ENCODE measurements around the gene TDRD1.

Gene TDRD1

GRCh38 chr10:114272696-114273095 is 93.5 kb downstream of the TDRD1 start:
- no peak for TF ChIP-seq CTCF (IDR thresholded peaks at IDR 0.05; ENCODE audit: borderline replicate concordance, insufficient read depth, low read depth, low read length)
- no peak overlapping the region for H3K4me3 ChIP-seq (ENCODE audit: low read depth, low read length)

- TF ChIP-seq CTCF (IDR thresholded peaks at IDR 0.05; ENCODE audit: borderline replicate concordance, insufficient read depth, low read depth, low read length), result no peak
These were observed 94.8 kb downstream of the TDRD1 start for GRCh38 chr10:114273910-114274309.

GRCh38 chr10:114274616-114275453 is 95.7 kb downstream of the TDRD1 start:
- TF ChIP-seq CTCF (IDR thresholded peaks at IDR 0.05; ENCODE audit: borderline replicate concordance, insufficient read depth, low read depth, low read length), result no peak
- H3K4me3 ChIP-seq (ENCODE audit: low read depth, low read length), result no peak overlapping the region

More at GRCh38 chr10:114273910-114274309, 94.8 kb downstream of the TDRD1 start:
- H3K4me3 ChIP-seq (ENCODE audit: low read depth, low read length), result no peak overlapping the region

DNA sequence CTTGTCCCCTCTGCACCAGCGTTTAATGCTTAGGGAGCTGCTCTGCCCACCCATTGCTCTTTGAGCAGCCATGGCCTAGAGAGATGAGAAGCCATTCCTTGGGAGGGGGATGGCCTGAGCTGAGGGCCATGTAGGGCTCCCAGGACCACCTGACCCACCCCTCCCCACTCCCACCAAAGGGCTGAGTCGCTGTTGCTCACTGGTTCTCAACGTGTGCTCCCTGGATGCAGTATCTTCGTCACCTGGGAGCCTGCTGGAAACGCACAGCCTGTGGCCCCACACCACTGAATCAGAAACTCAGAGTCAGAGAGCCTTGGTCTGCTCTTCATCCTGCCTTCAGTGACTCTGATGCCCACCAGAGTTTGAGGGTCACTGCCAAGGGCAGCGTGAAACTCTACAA is 96.9 kb downstream of the TDRD1 start:
- TF ChIP-seq CTCF (IDR thresholded peaks at IDR 0.05; ENCODE audit: borderline replicate concordance, insufficient read depth, low read depth, low read length), result no peak
- no peak overlapping the region for H3K4me3 ChIP-seq (ENCODE audit: low read depth, low read length)

GRCh38 chr10:114276671-114277070 is 97.5 kb downstream of the TDRD1 start:
- no peak overlapping the region for H3K4me3 ChIP-seq (ENCODE audit: low read depth, low read length)
- TF ChIP-seq CTCF (IDR thresholded peaks at IDR 0.05; ENCODE audit: borderline replicate concordance, insufficient read depth, low read depth, low read length), result no peak

- no peak for TF ChIP-seq CTCF (IDR thresholded peaks at IDR 0.05; ENCODE audit: borderline replicate concordance, insufficient read depth, low read depth, low read length)
- H3K4me3 ChIP-seq (ENCODE audit: low read depth, low read length), result no peak overlapping the region
These were observed 99.2 kb downstream of the TDRD1 start for GRCh38 chr10:114278140-114278883.

- H3K4me3 ChIP-seq (ENCODE audit: low read depth, low read length), result no peak overlapping the region
- no peak for TF ChIP-seq CTCF (IDR thresholded peaks at IDR 0.05; ENCODE audit: borderline replicate concordance, insufficient read depth, low read depth, low read length)
These were observed 99.7 kb downstream of the TDRD1 start for GRCh38 chr10:114278884-114279191.

All from GM12875 (cell line).